Fibroblast of lung (primary cell): ENCODE results near the gene RNLS.

Source experiments
- EZH2 ChIP-seq: IDR thresholded peaks from 2 replicates; pipeline ENCODE4 v1.5.1; 2012; ENCODE audit warnings: low read length, control low read depth, mild to moderate bottlenecking; ENCODE audit errors: missing control alignments
- TF ChIP-seq, protein P1 (sequence below), 2 donors: IDR thresholded peaks in 1 of 2; conservative IDR thresholded peaks in 1 of 2; 1 replicate in 1 of 2; 2 replicates in 1 of 2; pipeline ENCODE4 v1.5.1; 2011 to 2012; ENCODE audit warnings: low read length in 2 of 2, control low read depth in 1 of 2, inconsistent platforms in 1 of 2, low read depth in 1 of 2, mild to moderate bottlenecking in 1 of 2

DNA sequence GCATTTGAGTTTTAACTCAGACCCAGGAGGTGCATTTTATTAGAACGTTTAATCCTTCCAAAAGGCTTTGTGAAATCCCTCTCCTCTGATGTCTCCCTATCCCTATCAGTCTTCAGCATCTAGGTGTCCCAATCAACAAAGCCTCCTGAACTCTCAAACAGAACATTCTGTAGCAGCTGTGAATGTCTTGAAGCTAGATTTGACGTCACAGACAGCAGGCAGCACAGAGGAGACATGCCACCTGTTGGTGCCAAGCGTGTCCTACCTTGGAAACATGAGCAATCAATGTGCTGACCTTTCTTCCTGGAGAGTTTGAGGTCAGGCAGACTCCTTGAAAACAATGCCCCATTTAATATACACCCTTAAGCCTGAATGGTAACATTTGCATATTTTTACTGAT lies 125.5 kb downstream of the RNLS start:
- TF ChIP-seq, protein P1, sequence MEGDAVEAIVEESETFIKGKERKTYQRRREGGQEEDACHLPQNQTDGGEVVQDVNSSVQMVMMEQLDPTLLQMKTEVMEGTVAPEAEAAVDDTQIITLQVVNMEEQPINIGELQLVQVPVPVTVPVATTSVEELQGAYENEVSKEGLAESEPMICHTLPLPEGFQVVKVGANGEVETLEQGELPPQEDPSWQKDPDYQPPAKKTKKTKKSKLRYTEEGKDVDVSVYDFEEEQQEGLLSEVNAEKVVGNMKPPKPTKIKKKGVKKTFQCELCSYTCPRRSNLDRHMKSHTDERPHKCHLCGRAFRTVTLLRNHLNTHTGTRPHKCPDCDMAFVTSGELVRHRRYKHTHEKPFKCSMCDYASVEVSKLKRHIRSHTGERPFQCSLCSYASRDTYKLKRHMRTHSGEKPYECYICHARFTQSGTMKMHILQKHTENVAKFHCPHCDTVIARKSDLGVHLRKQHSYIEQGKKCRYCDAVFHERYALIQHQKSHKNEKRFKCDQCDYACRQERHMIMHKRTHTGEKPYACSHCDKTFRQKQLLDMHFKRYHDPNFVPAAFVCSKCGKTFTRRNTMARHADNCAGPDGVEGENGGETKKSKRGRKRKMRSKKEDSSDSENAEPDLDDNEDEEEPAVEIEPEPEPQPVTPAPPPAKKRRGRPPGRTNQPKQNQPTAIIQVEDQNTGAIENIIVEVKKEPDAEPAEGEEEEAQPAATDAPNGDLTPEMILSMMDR (conservative IDR thresholded peaks at IDR 0.05 in 1 of 2, IDR thresholded peaks at IDR 0.05 in 1 of 2; ENCODE audit: low read depth in 1 of 2, low read length in 2 of 2), result no peak
- no peak for TF ChIP-seq EZH2
